Stromal cell of bone marrow (primary cell): ENCODE measurements around the gene KRTAP12-2.
"Not testable (repeated sequence)": the region's sequence is repeated elsewhere in the genome, so short reads cannot be mapped to it uniquely, and the experiment has no call there.

Source experiments
- DNase-seq: peaks from one replicate; pipeline ENCODE4 v3.0.0-alpha.2; 2012; ENCODE audit warnings: low read depth

Gene KRTAP12-2

DNA sequence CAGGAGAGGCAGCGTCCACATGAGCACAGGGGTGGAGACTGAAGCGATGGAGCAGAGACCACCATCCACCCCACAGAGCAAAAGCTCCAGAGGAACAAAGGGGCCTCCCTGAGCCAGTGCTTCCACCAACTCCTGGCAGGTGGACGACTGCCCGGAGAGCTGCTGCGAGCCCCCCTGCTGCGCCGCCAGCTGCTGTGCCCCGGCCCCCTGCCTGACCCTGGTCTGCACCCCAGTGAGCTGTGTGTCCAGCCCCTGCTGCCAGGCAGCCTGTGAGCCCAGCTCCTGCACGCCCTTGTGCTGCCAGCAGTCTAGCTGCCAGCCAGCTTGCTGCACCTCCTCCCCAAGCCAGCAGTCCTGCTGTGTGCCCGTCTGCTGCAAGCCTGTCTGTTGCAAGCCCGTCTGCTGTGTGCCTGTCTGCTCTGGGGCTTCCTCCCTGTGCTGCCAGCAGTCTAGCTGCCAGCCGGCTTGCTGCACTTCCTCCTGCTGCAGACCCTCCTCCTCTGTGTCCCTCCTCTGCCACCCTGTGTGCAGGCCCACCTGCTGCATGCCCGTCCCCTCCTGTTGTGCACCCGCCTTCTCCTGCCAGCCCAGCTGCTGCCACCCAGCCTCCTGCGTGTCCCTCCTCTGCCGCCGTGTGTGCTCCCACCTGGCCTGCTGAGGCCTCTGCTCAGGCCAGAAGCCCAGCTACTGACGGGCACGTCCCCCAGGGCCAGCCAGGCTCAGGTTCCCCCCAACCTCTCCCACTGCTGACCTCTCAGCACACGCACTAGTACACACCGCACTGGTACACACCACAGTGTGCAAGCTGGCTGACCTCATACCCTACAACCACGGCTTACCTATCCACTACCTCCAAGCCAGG is 35.6 kb upstream of the KRTAP12-2 start:
- no peak for DNase-seq

- no peak for DNase-seq
Observed at GRCh38 chr21:44701541-44701940, 34.8 kb upstream of the KRTAP12-2 start.

DNA sequence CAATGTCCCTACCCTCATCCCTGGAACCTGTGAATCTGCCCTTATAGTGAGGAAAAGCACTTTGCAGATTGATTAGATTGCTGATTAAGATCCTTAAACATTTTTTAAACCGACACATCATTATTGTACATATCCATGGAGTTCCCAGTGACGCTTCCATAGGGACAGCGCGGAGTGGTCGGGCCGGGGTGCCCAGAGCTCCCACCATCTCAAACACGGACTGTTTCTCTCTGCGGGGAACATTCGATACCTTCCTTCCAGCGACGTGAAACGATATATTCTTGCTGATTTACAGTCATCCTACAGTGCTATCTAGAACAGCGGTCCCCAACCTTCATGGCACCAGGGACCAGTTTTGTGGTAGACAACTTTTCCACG is 34.3 kb upstream of the KRTAP12-2 start:
- no peak for DNase-seq

GRCh38 chr21:44700101-44701022 is 33.6 kb upstream of the KRTAP12-2 start:
- no peak for DNase-seq

GRCh38 chr21:44699502-44700001 is 32.8 kb upstream of the KRTAP12-2 start:
- no peak for DNase-seq

GRCh38 chr21:44697811-44698734 is 31.3 kb upstream of the KRTAP12-2 start:
- DNase-seq = no peak

DNA sequence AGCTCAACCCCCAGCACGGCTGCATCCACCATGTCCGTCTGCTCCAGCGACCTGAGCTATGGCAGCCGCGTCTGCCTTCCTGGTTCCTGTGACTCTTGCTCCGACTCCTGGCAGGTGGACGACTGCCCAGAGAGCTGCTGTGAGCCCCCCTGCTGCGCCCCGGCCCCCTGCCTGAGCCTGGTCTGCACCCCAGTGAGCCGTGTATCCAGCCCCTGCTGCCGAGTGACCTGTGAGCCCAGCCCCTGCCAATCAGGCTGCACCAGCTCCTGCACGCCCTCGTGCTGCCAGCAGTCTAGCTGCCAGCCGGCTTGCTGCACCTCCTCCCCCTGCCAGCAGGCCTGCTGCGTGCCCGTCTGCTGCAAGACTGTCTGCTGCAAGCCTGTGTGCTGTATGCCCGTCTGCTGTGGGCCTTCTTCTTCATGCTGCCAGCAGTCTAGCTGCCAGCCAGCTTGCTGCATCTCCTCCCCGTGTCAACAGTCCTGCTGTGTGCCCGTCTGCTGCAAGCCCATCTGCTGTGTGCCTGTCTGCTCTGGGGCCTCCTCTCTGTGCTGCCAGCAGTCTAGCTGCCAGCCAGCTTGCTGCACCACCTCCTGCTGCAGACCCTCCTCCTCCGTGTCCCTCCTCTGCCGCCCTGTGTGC is 30.6 kb upstream of the KRTAP12-2 start, which contains the start of gene KRTAP10-12:
Gene KRTAP10-12 (plus strand): TSS at position 1 of the 639 bp plus-strand sequence. CDS start 30 bp downstream, at position 31.
- not testable (repeated sequence) for DNase-seq

DNA sequence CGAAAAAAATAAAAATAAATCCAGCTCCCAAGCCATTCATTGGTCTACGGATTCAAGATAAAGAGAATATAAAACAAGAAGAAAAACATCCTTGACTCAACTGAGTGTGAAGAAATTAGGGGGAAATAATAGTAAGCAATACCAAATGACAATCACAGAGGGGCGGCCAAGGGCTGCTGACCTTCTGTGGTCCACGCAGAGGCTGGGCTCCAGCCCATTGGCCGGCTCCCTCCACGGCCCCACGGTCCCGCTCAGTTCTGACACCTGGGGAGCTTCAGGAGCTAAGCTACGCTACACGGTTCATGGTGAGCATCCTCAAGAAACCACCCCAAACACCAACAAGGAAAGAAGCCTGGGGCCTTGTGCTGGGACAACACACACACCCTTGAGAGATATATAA is 29.8 kb upstream of the KRTAP12-2 start:
- DNase-seq = no peak

- DNase-seq = no peak
Observed at GRCh38 chr21:44695641-44696040, 28.9 kb upstream of the KRTAP12-2 start.

- DNase-seq = no peak
Observed at GRCh38 chr21:44695184-44695583, 28.5 kb upstream of the KRTAP12-2 start.

- no peak for DNase-seq
Observed at GRCh38 chr21:44694776-44695175, 28.0 kb upstream of the KRTAP12-2 start.

GRCh38 chr21:44692798-44693512 is 26.2 kb upstream of the KRTAP12-2 start:
- no peak for DNase-seq

DNA sequence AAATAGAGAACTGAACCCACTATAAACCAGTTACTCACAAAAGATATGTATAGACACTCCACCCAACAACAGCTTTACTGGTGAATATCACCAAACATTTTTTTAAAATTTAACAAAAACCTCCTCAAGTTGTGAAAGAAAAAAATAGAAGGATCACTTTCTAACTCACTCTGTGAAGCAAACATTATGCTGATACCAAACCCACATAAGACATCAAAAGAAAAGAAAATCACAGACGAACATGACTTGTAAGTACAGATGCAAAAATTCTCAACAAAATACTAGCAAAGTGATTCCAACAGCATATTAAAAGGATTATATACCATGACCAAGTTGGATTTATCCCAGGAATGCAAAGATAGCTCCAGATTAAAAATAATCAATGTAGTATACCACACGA is 25.0 kb upstream of the KRTAP12-2 start:
- no peak for DNase-seq

- DNase-seq = not testable (repeated sequence)
Observed at GRCh38 chr21:44689740-44690139, 23.0 kb upstream of the KRTAP12-2 start.

DNA sequence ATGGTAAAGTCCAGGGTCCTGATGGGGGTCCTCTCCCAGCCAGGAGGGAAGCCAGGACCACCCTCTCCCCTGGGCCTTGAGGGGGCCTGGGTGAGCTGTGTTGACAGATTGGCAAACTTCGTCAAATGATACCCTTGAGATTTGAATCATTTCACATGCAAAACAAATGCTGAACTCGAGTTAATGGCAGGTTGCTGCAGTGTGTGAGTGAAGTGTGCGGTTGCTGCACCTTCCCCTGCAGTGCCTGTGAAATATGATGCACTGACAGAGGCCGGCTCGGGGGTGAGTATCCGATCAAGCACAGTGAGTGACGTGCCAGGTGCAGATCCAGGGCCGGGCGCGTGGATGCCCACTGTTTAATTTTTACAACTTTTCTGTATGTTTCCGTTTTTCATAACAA is 20.9 kb upstream of the KRTAP12-2 start:
- no peak for DNase-seq

- DNase-seq = no peak
Observed at GRCh38 chr21:44686843-44687561, 20.3 kb upstream of the KRTAP12-2 start.

DNA sequence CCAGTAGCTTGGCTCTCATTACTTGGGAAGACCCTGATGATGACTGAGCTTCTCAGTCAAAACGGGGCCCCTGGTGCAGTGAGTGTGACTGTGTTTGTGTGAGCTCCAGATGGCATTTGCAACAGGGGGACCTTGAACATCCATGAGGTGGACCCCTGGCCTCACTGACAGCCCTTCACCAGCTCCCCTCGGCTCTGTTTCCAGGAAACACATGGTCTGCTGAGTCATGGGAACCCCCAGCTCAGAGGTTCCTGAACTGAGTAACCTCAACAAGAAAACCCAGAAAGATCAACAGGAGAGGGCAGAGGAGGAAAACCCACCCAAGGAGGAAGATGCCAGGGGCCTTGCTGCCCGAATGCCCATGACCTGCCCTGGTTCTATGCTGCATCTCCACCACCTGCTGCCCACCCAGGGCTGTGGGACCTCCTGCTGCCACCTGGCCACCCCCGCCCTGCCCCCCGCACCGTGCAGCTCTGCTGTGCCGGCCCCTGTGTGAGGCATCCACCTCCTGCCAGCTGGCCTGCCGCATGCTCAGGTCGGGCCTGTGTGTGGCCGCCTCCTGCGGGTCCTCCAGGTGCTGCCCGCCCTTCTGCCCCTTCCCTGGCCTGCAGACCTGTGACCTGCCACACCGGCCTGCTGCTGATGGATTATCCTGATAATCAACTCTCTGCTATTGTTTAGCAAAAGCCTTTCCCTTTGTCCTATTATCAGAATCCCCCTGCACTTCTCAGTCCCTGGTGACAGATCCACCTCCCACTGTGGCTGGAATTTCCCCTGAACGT is 19.5 kb upstream of the KRTAP12-2 start:
- DNase-seq = no peak

DNA sequence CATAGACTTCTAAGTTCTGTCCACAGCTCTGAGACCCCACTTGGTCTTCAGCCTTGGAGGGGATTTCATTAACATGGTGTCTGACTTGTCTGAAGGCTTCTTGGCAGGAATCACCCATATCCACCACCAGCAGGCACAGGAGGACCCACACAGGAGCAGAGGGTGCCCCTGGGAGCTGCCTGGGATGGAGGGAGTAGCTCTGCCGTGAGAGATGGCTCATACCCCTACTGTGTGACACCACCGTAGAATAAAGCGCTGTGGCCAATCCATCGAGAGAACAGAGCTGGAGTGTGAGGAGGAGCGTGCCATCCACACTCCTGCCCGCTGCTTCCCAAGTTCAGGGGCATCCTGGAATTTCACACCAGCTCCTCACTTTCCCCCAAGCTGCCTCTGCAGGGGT is 18.3 kb upstream of the KRTAP12-2 start:
- not testable (repeated sequence) for DNase-seq

GRCh38 chr21:44684483-44684882 is 17.8 kb upstream of the KRTAP12-2 start:
- DNase-seq = no peak
